ENCODE results near the gene MALRD1.

- TF ChIP-seq CTCF (IDR thresholded peaks at IDR 0.05) = no peak
- no peak for TF ChIP-seq POLR2A (IDR thresholded peaks at IDR 0.05)
Measured at GRCh38 chr10:19063986-19064385, 15.4 kb downstream of the MALRD1 start.

All from body of pancreas (tissue), 4 donors.